DMS53 treated with DMSO at 0.1 percent for 48 hours (cell line): ENCODE results near the gene SMDT1.

Source experiments
- DNase-seq: peaks from one replicate; lab custom pipeline; 2025; ENCODE audit not compliant: unreplicated experiment; lab: John Stamatoyannopoulos, UW

SMDT1 gene, protein sequence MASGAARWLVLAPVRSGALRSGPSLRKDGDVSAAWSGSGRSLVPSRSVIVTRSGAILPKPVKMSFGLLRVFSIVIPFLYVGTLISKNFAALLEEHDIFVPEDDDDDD

DNA sequence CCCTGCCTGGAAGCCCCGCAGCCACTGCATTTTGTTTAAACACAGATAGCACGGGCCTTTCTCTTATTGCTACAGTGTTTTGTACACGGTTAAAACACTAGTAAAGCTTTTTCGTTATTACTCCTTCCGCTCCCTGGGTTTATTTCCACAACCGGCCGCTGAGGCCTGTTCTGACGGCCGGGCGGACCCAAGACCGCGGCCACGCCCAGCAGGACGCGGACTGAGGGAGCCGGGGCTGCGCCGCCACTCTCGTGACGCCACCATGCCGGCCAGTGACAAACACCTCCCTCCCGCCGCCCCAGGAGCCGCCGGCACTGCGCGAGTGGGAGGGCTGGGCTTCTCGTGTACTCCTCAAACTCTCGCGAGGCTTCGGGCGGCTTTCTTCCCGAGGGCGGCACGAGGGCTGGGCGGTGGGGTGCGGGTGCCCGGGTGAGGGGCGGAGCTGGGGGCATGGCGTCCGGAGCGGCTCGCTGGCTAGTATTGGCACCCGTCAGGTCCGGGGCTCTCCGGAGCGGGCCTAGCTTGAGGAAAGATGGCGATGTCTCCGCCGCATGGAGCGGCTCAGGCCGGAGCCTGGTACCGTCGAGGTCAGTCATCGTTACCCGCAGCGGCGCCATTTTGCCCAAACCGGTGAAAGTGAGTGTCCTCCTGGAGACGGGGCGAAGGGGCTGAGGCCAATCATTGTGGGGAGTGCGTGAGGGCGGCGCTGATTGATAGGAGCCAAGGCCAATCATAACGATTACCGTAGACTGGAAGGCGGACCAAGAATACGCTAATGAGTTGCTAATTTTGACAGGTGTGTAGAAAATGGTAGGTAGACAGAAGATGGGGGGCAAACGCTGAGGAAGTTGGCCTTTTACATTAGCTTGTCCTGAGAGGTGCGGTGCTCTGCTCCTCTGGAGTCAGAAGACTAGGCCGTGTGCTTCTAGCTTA is at the start of gene SMDT1:
Gene SMDT1 (plus strand): TSS at position 382 of the 933 bp plus-strand sequence. CDS start 69 bp downstream, at position 451.
- peak; percentile 88 for DNase-seq

DNA sequence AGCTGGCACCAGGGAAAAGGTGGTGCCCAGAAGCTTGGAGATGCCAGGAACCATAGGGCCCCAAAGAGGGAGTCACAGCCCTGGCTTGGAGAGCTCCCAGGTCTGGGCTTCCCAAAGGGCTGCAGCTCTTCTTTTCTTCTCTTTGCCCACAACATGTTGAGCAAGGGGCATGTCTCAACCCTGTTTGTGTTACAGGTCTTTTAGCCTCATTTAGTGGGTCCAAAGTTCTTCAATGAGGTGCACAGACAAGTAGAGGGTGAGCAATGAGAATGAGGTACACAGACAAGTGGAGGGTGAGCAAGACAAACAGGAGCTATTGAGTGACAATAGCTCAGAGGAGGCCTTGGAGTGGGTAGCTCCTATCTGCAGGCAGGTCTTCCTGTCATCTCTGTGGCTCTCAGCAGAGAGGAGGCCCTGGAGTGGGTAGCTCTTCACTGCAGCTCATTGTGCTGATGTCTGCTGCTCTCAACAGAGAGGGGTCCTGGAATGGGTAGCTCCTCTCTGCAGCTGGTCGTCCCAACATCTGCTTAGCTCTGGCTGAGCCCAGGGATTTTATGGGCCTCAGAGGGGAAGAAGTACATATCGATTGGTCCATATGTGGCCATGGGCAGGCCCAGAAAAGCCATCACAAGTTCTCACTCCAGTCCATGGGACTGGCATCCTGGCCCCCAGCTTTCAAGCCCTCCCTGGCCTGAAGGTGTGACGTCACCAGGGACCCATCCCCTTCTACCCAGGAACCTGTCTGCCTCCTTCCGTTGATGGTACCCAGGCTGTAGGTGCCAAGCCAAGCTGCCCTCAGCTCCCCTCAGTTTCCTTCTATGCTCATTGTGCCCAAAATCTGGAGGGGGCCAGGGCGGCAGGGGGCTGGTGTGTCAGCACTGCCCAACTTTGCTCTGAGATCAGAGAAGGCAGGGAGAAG is 46.0 kb upstream of the SMDT1 start:
- DNase-seq, result no peak

DNA sequence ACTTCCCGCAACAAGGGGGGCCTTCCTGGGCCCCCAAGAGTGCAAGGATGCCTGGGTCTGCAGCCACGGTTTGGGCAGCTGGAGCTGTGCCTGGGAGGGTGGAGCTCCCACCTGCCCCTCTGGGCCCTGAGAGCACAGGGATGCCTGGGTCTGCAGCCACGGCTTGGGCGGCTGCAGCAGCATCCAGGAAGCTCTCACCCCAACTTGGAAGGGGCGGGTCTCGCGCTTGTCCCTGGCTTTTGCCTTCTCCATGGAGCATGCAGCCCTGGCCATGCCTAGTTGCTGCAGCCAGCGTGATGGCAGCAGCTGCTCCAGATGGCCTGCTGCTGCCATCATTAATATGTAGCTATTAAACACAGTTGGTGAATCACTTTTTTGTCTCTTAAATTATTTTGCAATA is 44.2 kb upstream of the SMDT1 start:
- DNase-seq, result no peak

DNA sequence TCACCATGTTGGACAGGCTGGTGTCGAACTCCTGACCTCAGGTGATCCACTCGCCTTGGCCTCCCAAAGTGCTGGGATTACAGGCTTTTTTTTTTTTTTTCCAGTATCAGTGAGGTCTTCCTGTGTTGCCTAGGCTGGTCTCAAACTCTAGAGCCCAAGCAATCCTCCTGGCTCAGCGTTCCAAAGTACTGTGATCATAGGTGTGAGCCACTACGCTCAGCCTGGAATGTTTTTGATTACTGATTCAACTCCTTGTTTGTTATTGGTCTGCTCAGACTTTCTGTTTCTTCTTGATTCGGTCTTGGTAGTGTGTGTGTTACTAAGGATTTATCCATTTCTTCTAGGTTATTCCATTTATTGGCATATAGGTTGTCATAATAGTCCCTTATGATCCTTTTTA is 40.2 kb upstream of the SMDT1 start:
- DNase-seq, result no peak

DNA sequence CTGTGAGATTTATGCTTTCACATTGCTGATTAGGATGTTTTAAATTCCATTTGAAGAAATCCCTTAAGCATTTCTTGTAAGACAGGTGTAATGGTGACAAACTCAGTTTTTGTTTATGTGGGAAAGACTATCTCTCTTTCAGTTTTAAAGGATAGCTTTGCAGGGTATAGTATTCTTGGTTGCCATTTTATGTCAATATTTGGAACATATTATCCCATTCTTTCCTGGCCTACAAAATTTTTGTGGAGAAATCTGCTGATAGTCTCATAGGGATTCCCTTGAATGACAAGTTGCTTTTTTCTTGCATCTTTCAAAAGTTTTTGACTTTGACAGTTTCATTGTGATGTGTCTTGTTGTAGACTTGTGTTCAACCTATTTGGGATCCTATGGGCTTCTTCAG is 37.7 kb upstream of the SMDT1 start:
- no peak for DNase-seq

DNA sequence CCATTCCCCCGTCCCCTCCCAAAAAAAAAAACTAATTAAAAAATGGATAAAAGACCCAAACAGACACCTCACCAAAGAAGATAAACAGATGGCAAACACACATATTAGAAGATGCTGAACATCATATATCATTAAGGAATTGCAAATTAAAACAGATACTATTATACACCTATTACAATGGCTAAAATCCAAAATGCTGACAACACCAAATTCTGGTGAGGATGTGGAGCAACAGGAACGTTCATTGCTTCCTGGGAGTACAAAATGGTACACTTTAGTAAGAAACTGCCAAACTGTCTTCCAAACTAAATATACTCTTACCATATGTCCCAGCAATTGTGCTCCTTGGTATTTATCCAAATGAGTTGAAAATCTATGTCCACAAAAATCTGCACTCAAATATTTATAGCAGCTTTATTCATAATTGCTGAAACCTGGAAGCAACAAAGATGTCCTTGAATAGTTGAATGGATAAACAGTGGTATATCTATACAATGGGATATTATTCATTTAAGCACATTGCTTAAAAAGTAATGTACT is 28.8 kb upstream of the SMDT1 start:
- DNase-seq, result no peak

DNA sequence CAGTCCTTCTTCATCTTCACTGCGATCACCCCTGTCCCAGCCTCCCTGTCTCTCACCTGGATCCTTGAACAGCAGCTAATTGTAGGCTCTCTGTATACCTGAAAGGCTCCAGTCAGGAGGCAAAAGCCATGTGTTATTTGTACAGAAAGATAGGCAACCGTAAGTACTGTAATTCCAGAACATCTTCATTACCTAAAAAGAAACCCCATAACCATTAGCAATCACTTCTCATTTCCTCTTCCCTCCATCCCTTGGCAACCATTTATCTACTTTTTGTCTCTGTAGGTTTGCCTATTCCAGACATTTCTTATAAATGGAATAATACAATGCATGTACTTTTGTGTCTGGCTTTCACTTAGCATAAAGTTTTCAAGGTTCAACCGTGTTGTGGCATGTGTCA is 26.7 kb upstream of the SMDT1 start:
- no peak for DNase-seq

DNA sequence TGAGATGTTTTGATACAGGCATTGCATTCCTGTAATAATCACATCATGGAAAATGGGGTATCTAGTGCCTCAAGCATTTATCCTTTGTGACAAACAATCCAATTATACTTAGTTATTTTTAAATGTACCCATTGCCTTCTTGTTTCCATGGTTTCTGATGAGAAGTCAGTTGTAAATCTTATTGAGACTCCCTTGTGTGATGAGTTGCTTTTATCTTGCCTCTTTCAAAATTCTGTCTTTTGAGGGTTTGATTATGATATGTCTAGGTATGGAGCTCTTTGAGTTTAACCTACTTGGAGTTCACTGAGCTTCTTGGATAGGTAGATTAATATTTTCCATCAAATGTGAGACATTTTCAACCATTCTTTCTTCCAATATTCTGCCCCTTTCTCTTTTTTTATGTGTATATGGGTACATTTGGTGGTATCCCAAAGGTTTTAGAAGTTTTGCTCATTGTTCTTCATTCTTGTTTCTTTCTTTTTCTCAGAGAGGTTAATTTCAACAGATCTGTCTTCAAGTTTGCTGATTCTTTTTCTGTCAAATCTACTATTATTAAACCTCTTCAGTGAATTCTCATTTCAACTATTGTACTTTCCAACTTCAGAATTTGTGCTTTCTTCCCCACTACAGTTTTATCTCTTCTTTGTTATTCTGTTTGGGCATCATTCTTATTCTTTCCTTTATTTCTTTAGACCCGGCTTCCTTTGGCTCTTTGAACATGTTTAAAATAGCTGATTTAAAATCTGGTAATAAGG is 22.6 kb upstream of the SMDT1 start:
- no peak for DNase-seq

DNA sequence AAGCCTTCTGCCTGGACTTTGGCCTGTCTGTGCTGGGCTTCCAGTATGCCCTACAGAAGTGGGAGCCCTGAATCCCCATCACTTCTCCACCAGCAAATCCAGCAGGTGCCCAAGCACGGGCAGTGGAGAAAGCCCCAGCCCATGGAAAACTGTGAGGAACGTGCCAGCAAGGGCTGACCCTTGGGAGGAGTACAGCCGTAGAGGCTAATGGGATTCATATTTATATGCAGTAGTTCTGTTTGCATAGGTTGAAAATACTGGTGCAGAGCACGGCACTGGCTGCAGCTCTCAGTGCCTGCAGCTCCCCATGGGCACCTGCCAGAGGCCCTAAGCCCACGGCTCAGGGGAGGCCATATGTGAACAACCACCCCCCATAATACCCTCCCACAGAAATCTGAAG is 19.0 kb upstream of the SMDT1 start:
- no peak for DNase-seq

DNA sequence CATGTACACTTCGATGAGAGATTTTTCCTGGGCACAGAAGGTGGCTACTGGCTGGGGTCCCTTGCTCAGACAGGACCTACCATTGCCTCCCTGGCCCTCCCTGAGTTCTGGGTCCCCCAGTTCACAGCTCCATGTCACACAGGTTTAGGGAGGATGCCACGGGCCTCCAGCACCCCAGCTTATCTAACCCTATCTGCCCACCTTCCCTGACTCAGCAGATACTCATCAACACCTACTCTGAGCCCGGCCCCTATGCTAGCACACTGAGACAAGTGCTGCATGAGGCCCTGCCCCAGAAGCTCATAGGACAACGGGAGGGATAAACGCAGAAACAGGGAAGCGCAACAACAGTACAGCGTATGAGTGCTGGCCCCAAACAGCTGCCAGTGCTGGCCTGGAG is 18.5 kb upstream of the SMDT1 start:
- no peak for DNase-seq

DNA sequence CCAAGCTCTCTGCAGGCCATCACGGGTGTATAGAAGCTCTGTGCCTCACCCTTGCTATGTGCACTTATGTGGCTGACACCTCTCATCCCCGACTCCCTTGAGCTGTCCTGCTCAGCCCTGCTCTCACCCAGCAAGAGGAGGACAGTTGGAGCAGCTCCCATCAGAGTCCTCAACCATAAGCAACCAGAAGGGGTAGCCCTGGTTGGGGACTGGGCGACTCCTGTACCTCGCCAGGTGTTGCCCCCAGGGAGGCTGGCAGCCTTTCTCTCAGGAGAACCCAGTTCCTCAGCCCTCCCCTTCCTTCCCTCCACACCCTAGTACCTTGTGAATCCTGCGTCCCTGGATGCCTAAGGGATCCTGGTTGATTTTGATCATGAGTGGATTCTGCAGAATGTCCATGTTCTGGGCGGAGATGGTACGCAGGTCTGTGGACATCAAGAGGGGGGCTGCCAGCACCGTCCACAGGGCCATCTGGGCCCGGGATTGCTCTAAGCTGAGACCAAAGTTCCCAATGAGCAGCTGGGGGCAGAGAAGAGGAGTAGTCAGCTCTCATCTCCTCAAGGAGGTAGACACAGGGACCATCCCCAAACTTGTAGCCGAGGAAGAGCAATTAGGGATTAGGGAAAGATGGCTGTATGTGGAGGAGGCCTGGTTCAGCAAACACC is 16.9 kb upstream of the SMDT1 start:
- DNase-seq, result no peak

DNA sequence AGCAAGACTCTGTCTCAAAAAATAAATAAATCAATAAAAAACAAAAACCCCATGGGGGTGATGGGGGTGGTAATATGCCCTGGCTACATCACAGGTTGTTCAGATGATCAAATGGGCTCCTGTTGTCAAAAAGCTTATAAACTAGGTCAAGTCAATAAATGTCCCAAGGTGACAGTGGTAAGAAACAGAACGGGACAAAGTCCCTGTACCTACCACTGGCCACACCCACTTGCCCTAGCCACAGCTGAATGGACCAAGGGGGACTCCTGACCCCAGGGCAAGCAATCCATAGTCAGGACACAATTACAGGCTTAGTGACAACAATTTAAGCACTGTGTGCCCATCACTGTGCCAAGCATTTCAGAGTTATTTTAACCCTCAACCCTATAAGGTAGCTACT is 14.9 kb upstream of the SMDT1 start:
- no peak for DNase-seq

DNA sequence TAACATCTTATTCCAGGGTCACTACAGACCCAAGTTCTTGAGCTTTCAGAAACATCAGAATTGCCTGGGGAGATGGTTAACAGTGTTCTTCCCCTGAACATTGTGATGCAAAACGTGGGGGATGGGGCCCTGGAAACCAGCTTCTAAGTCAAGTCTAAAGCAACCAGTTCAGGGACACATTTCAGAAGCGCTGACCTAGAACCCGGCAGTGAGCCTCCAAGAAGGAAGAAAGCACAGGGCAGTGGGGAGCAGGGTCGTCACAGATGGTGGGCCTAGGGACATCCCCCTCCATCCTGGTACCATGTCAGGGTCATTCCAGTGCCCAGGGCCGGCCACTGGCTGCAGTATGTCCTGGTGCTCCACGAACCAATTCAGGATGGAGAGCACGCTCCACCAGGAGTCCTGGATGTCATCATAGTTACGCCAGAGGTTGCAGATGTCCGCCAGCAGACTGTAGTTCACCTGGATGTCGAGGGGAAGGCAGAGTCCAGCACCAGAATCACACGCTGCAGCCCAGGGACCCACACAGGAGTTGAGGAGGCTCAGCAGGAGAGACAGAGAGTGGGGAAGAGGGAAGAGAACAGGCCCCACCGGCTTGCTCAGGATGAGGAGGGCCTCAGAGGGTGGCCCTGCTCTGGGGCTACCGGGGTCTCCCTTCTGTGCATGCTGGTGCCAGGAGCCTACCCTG is 13.9 kb upstream of the SMDT1 start:
- DNase-seq, result no peak

DNA sequence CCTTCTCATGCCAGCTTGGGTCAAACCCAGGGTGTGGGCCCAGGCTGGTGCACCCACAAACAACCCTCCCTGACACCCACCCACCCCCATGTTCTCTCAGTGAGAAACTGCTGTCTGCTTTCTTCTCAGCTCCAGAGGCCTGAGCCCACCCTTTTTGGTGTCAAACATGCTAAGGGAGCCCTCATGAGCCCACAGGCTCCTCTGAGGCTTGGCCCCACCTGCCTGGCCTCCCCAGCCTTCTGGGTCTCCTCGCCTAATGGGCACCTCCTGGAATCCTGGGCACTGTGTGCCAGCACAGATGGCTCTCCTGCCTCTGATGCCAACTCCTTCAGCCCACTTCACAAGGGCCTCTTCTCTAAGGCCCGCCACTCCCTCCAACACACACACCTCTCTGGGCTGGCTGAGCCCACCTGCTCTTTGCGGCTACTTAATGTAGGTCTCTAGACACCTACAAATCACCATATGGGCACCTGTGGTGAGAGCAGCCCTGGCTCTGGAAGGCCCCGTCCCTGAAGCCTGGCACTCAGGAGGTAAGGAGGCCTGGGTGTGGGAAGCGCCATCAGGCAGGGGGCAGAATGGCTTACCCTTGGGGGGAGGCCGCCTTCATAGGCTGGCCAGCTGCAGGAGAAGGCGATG is 13.3 kb upstream of the SMDT1 start:
- DNase-seq, result no peak

DNA sequence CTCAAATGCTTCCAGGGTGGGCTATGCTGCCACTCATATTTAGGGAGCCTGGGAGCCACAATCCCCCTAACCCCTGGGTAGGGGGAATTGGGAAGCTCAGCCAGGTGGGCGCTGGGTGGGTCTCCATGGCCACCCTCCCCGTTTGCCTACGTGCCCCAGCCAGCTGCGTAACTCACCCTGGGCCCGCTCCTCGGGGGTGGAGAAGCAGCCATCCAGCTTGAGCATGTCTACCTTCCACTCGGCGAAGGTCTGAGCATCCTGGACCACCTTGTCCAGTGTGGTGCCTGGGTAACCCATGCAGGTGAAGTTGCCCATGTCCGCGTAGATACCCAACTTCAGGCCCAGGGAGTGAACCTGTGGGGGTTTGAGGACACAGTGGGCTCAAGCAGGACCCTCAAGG is 12.6 kb upstream of the SMDT1 start:
- no peak for DNase-seq

DNA sequence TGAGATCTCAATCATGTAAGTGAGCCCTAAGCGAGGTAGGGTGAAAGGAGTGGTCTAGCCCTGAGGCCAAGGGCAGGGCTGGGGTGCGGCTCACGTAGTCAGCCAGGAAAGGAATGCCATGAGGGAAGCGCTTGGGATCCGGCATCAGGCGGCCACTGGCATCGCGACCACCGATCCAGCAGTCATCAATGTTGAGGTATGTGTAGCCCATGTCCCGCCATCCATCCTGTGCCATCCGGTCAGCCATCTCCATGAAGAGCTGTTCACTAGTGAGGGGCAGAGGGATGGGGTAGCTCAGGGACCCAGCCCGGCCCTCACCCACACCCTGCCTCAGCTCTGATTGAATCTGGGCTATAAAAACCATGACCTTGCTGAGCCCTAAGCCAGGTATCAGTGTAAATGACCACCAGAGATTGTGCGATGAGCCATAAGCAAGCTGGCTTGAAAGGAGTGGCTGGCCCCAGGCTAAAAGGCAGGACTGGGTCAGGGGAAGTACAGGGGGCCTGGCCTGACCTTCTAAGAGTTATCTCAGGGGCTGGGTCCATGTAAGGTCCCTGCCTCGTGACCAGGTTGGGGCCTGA is 11.7 kb upstream of the SMDT1 start:
- DNase-seq, result no peak

DNA sequence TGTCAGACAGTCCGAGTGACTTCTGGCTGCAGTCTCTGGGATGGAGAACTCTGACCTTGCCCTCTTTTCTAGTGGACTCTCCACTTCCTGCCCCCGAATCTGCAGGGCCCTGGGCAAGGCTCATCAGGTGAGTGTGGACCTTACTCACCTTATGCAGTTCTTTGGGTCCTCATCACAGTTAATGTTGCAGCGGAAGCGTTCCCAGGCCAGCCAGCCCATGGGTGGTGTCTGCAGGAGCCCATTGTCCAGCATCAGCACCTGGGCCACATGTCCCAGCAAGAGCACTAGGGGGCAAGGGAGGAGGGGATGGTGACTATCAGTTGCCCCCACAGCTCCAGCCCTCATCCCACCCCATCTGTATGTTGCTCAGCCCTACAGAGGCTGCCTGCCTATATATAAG is 11.2 kb upstream of the SMDT1 start:
- DNase-seq, result no peak

DNA sequence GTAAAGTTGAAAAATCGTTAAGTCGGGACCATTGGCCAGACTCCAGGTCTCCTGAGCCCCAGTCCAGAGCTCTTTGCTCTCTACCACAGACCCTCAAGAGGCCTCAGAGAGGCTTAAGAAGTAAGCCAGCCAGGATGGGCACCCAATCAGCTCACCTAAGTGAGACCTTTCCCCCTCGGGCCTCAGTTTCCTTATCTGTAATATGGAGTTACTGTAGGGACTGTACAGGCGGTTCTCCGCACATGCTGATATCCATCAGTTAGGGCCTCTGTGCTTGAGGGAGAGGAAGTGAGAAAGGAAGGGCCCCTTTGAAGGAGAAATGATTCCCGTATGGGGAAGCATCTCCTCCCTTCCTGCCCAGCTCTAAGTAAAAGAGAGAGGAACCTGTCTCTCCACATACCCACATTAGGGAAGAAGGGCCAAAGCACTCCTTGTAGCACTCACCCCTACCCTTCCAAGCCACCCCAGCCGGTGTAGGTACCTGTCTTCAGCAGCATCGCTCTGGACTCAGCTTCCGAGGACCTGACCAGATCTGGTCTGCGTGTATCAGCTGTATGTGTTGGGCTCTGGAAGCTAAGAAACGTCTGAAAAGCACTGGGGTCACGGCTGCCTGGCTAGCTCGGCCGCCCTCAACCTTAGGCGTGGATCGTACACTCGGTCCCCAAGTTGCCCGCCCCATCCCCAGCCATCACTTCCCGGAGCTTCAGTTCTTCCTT is 9.5 kb upstream of the SMDT1 start:
- DNase-seq, result no peak
